ENCODE data around the gene CDH3.
"Not testable (repeated sequence)": the region's sequence is repeated elsewhere in the genome, so short reads cannot be mapped to it uniquely, and the experiment has no call there.

The CDH3 gene

GRCh38 chr16:68707340-68708152, 62.4 kb downstream of the CDH3 start:
- DNase-seq = no peak

- no peak for DNase-seq
These were observed 65.1 kb downstream of the CDH3 start for GRCh38 chr16:68710211-68710610.

GRCh38 chr16:68711421-68712139, 66.5 kb downstream of the CDH3 start:
- no peak for DNase-seq

- no peak for DNase-seq
These were observed 68.3 kb downstream of the CDH3 start for GRCh38 chr16:68713361-68713760.

- DNase-seq = no peak
These were observed 70.4 kb downstream of the CDH3 start for GRCh38 chr16:68715471-68715870.

GRCh38 chr16:68716516-68716915, 71.4 kb downstream of the CDH3 start:
- DNase-seq = not testable (repeated sequence)

- no peak for DNase-seq
These were observed 72.6 kb downstream of the CDH3 start for GRCh38 chr16:68717684-68718083.

- no peak for DNase-seq
These were observed 73.5 kb downstream of the CDH3 start for GRCh38 chr16:68718590-68718989.

- DNase-seq = no peak
These were observed 74.9 kb downstream of the CDH3 start for GRCh38 chr16:68719993-68720489.

- DNase-seq = no peak
These were observed 77.3 kb downstream of the CDH3 start for GRCh38 chr16:68722119-68723024.

GRCh38 chr16:68724797-68725196, 79.7 kb downstream of the CDH3 start:
- no peak for DNase-seq

- DNase-seq = no peak
These were observed 83.4 kb downstream of the CDH3 start for GRCh38 chr16:68728523-68728922.

- no peak for DNase-seq
These were observed 86.5 kb downstream of the CDH3 start for GRCh38 chr16:68731637-68732036.

- no peak for DNase-seq
These were observed 87.1 kb downstream of the CDH3 start for GRCh38 chr16:68732042-68732680.

GRCh38 chr16:68732741-68733399, 87.8 kb downstream of the CDH3 start:
- DNase-seq = no peak

GRCh38 chr16:68733570-68733969, 88.5 kb downstream of the CDH3 start:
- DNase-seq = no peak

- DNase-seq = no peak
These were observed 89.7 kb downstream of the CDH3 start for GRCh38 chr16:68734782-68735181.

GRCh38 chr16:68736561-68736960, 91.5 kb downstream of the CDH3 start:
- DNase-seq = no peak

GRCh38 chr16:68737046-68737729, 92.1 kb downstream of the CDH3 start, which contains the start of gene CDH1:
TSS of gene CDH1 (plus strand) at chr16:68737292. CDS start at chr16:68737416, 124 bp downstream.
- DNase-seq = no peak

- DNase-seq = no peak
These were observed 92.9 kb downstream of the CDH3 start for GRCh38 chr16:68737730-68738629.
